ENCODE measurements around the gene ACTN1. TPM values are rescaled to one million over a fixed set of nuclear protein-coding genes. Genes with fewer than 3 reads are reported as not detected.

Gene ACTN1
- total and polyA plus RNA-seq, 3 donors from 2014 or later: 51.0 to 82.3 (median 69.5) TPM

- Histone ChIP-seq H3K4me1 (no peaks in the 10 kb centered on the region), H3K27ac (no peak overlapping the region), H3K9me3 (no peaks in the 10 kb centered on the region), H3K27me3 (no peaks in the 10 kb centered on the region), H3K4me3 (no peak overlapping the region), H3K36me3 (ENCODE audit: low read depth, missing control alignments) (no peaks in the 10 kb centered on the region)
- intact Hi-C loops (cut with DNase I; ENCODE audit: low total_unique reads): no loop called here
- TF ChIP-seq CTCF (IDR thresholded peaks at IDR 0.05): no peak
- TF ChIP-seq POLR2A (IDR thresholded peaks at IDR 0.05): no peak
- no peak for DNase-seq
- 91 to 92% methylated on average over 2 of the region's 2 CpGs for WGBS, 2 donors
Observed at GRCh38 chr14:68881396-68881795, 97.7 kb downstream of the ACTN1 start.

DNA sequence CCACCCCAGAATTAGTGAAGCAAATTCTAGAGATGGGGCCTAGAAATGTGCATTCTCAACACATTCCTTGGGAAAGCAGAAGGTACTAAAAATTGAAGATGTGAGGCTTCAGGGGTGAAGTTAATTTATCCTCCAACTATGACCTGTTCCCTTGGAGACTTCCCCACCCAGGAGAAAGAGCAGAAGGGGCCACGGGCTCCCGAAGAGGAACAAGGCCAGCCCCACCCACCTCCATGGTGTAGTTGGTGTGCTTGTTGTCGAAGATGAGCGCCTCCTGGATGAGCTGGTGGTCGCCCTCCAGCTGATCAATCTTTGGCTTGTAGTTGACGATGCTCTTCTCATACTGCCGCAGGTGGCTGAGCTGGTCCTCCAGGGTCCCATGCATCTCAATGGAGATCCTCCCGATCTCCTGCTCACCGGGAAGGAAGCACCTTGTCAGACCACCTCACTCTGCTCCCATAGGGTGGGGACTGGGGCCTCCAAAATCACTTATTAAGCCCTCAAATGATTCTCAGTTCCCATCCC is 98.5 kb downstream of the ACTN1 start:
- no peaks in the 10 kb centered on the region for H3K9me3 ChIP-seq
- TF ChIP-seq CTCF (IDR thresholded peaks at IDR 0.05) (no peak), POLR2A (IDR thresholded peaks at IDR 0.05) (no peak)
- no peaks in the 10 kb centered on the region for H3K36me3 ChIP-seq (ENCODE audit: low read depth, missing control alignments)
- DNase-seq: no peak
- no peak overlapping the region for H3K4me3 ChIP-seq
- H3K4me1 ChIP-seq: no peaks in the 10 kb centered on the region
- H3K27ac ChIP-seq: no peak overlapping the region
- H3K27me3 ChIP-seq: no peaks in the 10 kb centered on the region
- WGBS, 2 donors: 80 to 95% methylated on average over 9 of the region's 9 CpGs
- intact Hi-C loops (cut with DNase I; ENCODE audit: low total_unique reads): no loop called here

- H3K4me1 ChIP-seq: no peaks in the 10 kb centered on the region
- H3K4me3 ChIP-seq: no peak overlapping the region
- H3K9me3 ChIP-seq: no peaks in the 10 kb centered on the region
- H3K36me3 ChIP-seq (ENCODE audit: low read depth, missing control alignments): no peaks in the 10 kb centered on the region
- no peak for TF ChIP-seq POLR2A (IDR thresholded peaks at IDR 0.05)
- TF ChIP-seq CTCF (IDR thresholded peaks at IDR 0.05): no peak
- WGBS, 2 donors: 97 to 99% methylated on average over 10 to 12 of the region's 13 CpGs
- no peak for DNase-seq
- intact Hi-C loops (cut with DNase I; ENCODE audit: low total_unique reads): no loop called here
- no peaks in the 10 kb centered on the region for H3K27me3 ChIP-seq
- no peak overlapping the region for H3K27ac ChIP-seq
Observed at GRCh38 chr14:68879841-68880575, 99.1 kb downstream of the ACTN1 start.

GRCh38 chr14:68879321-68879781 is 99.8 kb downstream of the ACTN1 start:
- TF ChIP-seq CTCF (IDR thresholded peaks at IDR 0.05) (no peak), POLR2A (IDR thresholded peaks at IDR 0.05) (no peak)
- DNase-seq: no peak
- intact Hi-C loops (cut with DNase I; ENCODE audit: low total_unique reads): no loop called here

More at GRCh38 chr14:68879321-68879781, 99.8 kb downstream of the ACTN1 start:
- H3K9me3 ChIP-seq: no peaks in the 10 kb centered on the region
- H3K4me3 ChIP-seq: no peak overlapping the region
- H3K27me3 ChIP-seq: no peaks in the 10 kb centered on the region
- no peaks in the 10 kb centered on the region for H3K4me1 ChIP-seq
- H3K27ac ChIP-seq: no peak overlapping the region
- 67 to 90% methylated on average over 1 to 7 of the region's 7 CpGs for WGBS, 2 donors
- no peaks in the 10 kb centered on the region for H3K36me3 ChIP-seq (ENCODE audit: low read depth, missing control alignments)
